GM23338 (cell line): ENCODE data around the gene GPD2. TPM values are rescaled to one million over a fixed set of nuclear protein-coding genes. Genes with fewer than 3 reads are reported as not detected.

Experiments used
- ATAC-seq: fragments of 200-7000 bp; cut with Tn5 transposase; 3 replicates; pipeline ENCODE4 v1.9.1; 2020
- DNase-seq: peaks from one replicate; pipeline ENCODE4 v3.0.0-alpha.2; 2015; ENCODE audit warnings: low spot score
- H2AFZ ChIP-seq: fragments of 200-600 bp; sonication (generic); 2 replicates; pipeline ENCODE4 v1.8.0; 2016; ENCODE audit warnings: antibody characterized with exemption, mild to moderate bottlenecking, moderate library complexity
- H3F3A ChIP-seq: fragments of 200-600 bp; sonication (generic); replicated peaks from 2 replicates; pipeline ENCODE4 v1.8.0; 2017; ENCODE audit warnings: antibody characterized with exemption, mixed run types, low read depth
- H3K27ac ChIP-seq: fragments of 200-600 bp; sonication (generic); 2 replicates; pipeline ENCODE4 v1.6.1; 2016; ENCODE audit warnings: low read depth
- H3K27me3 ChIP-seq: fragments of 200-600 bp; sonication (generic); 2 replicates; pipeline ENCODE4 v1.8.0; 2016; ENCODE audit warnings: mild to moderate bottlenecking, mixed run types, moderate library complexity; ENCODE audit not compliant: insufficient read depth
- H3K36me3 ChIP-seq: fragments of 200-600 bp; sonication (generic); 2 replicates; pipeline ENCODE4 v1.8.0; 2016; ENCODE audit warnings: mild to moderate bottlenecking; ENCODE audit not compliant: insufficient read depth
- H3K4me1 ChIP-seq: fragments of 200-600 bp; sonication (generic); 2 replicates; pipeline ENCODE4 v1.8.0; 2016; ENCODE audit warnings: mild to moderate bottlenecking, moderate library complexity; ENCODE audit not compliant: insufficient read depth
- H3K4me2 ChIP-seq: fragments of 200-600 bp; sonication (generic); 2 replicates; pipeline ENCODE4 v1.7.1; 2017; ENCODE audit warnings: mixed run types
- H3K4me3 ChIP-seq: fragments of 200-600 bp; sonication (generic); 2 replicates; pipeline ENCODE4 v1.6.1; 2016; ENCODE audit warnings: mixed run types
- H3K79me2 ChIP-seq: fragments of 200-600 bp; sonication (generic); replicated peaks from 2 replicates; pipeline ENCODE4 v1.8.0; 2017; ENCODE audit warnings: mild to moderate bottlenecking; ENCODE audit not compliant: insufficient read depth
- H3K9me2 ChIP-seq: fragments of 200-600 bp; sonication (generic); 2 replicates; pipeline ENCODE4 v1.8.0; 2017; ENCODE audit not compliant: insufficient read depth
- H4K20me1 ChIP-seq: fragments of 200-600 bp; sonication (generic); replicated peaks from 2 replicates; pipeline ENCODE4 v1.8.0; 2017; ENCODE audit warnings: mild to moderate bottlenecking; ENCODE audit not compliant: insufficient read depth
- H3K27ac Mint-ChIP-seq: 2 replicates; pipeline ENCODE4 v1.8.0; 2020; ENCODE audit warnings: inconsistent platforms, mild to moderate bottlenecking, moderate library complexity, mixed read lengths
- H3K27me3 Mint-ChIP-seq: 3 replicates; pipeline ENCODE4 v1.8.0; 2022; ENCODE audit warnings: low read depth, mild to moderate bottlenecking, moderate library complexity, mixed read lengths, inconsistent platforms; ENCODE audit not compliant: insufficient read depth, poor library complexity
- H3K36me3 Mint-ChIP-seq: 3 replicates; pipeline ENCODE4 v1.8.0; 2021; ENCODE audit warnings: low read depth, mild to moderate bottlenecking, inconsistent platforms, moderate library complexity, mixed read lengths
- H3K4me1 Mint-ChIP-seq: 3 replicates; pipeline ENCODE4 v1.8.0; 2020; ENCODE audit warnings: mild to moderate bottlenecking, inconsistent platforms, mixed read lengths
- H3K4me3 Mint-ChIP-seq: 3 replicates; pipeline ENCODE4 v1.8.0; 2021; ENCODE audit warnings: moderate library complexity, mild to moderate bottlenecking, inconsistent platforms, mixed read lengths
- H3K9me3 Mint-ChIP-seq: 3 replicates; pipeline ENCODE4 v1.8.0; 2020; ENCODE audit warnings: moderate library complexity, mild to moderate bottlenecking, inconsistent platforms, mixed read lengths
- CREB1 ChIP-seq: fragments of 250-450 bp; sonication (Bioruptor Pico); IDR thresholded peaks from 2 replicates; pipeline ENCODE4 v1.5.0; 2020; ENCODE audit warnings: low read depth, mild to moderate bottlenecking, moderate library complexity
- CTCF ChIP-seq, 2 experiments: fragments of 200-600 bp in 1 of 2; sonication (generic) in 1 of 2; conservative IDR thresholded peaks; 2 replicates each; pipeline versions ENCODE4 v1.5.1 to v1.6.1; 2016 to 2017; ENCODE audit warnings: antibody characterized with exemption in 2 of 2, low read depth in 2 of 2, mild to moderate bottlenecking in 2 of 2, moderate library complexity in 1 of 2
- ETS1 ChIP-seq: IDR thresholded peaks from 2 replicates; pipeline ENCODE4 v1.6.1; 2016; ENCODE audit warnings: antibody characterized with exemption
- EZH2 ChIP-seq: fragments of 200-600 bp; sonication (generic); IDR thresholded peaks from one replicate; pipeline ENCODE4 v1.8.0; 2017; ENCODE audit warnings: antibody characterized with exemption, mild to moderate bottlenecking, low read depth; ENCODE audit not compliant: unreplicated experiment
- EZH2phosphoT487 ChIP-seq: fragments of 200-600 bp; sonication (generic); IDR thresholded peaks from one replicate; pipeline ENCODE4 v1.8.1; 2018; ENCODE audit warnings: antibody characterized with exemption; ENCODE audit not compliant: unreplicated experiment
- JUNB ChIP-seq: IDR thresholded peaks from one replicate; pipeline ENCODE4 v1.6.1; 2016; ENCODE audit warnings: antibody characterized with exemption; ENCODE audit not compliant: unreplicated experiment
- NANOG ChIP-seq: IDR thresholded peaks from 2 replicates; pipeline ENCODE4 v1.6.1; 2016; ENCODE audit warnings: antibody characterized with exemption, borderline replicate concordance
- POLR2AphosphoS5 ChIP-seq: IDR thresholded peaks from 2 replicates; pipeline ENCODE4 v1.6.1; 2016; ENCODE audit warnings: antibody characterized with exemption, low read depth
- REST ChIP-seq: IDR thresholded peaks from one replicate; pipeline ENCODE4 v1.6.1; 2018; ENCODE audit warnings: antibody characterized with exemption; ENCODE audit not compliant: unreplicated experiment
- STAT1 ChIP-seq: IDR thresholded peaks from one replicate; pipeline ENCODE4 v1.6.1; 2016; ENCODE audit warnings: antibody characterized with exemption; ENCODE audit not compliant: unreplicated experiment
- ZNF114 ChIP-seq: fragments of 250-450 bp; sonication (Bioruptor Pico); IDR thresholded peaks from 2 replicates; pipeline ENCODE4 v1.5.0; 2020; ENCODE audit warnings: mild to moderate bottlenecking, moderate library complexity
- ZNF331 ChIP-seq: fragments of 250-450 bp; sonication (Bioruptor Pico); IDR thresholded peaks from 2 replicates; pipeline ENCODE4 v1.5.0; 2020; ENCODE audit warnings: low read depth, mild to moderate bottlenecking, moderate library complexity
- polyA plus RNA-seq: library from polyadenylated mRNA; unstranded; fragments of >200 nt; fragmentation: Nextera tagmentation; extraction: Ambion mirVana; gene quantifications from 2 replicates; pipeline ENCODE4 v1.2.1, GENCODE V29; 2016
- total RNA-seq: library from RNA; depleted of rRNA; stranded (reverse); fragments of >200 nt; shearing (Covaris generic); gene quantifications from 2 replicates; pipeline ENCODE4 v1.2.3, GENCODE V29; 2014

GPD2 gene
- total and polyA plus RNA-seq, 2 experiments from 2014 or later: 9.4 to 67.4 TPM

GRCh38 chr2:156540706-156541105 lies 104.5 kb downstream of the GPD2 start:
- Mint-ChIP-seq H3K27ac (no peak overlapping the region), H3K4me1 (peaks cover 14% of the 10 kb centered on the region), H3K36me3 (peaks cover 7% of the 10 kb centered on the region; the same call in 2 of the 3 replicates), H3K9me3 (peaks cover 2% of the 10 kb centered on the region; the same call in 1 of the 3 replicates), H3K27me3 (no peaks in the 10 kb centered on the region), H3K4me3 (no peak overlapping the region)
- no peaks in the 10 kb centered on the region for H3K36me3 ChIP-seq
- H3K79me2 ChIP-seq: no peaks in the 10 kb centered on the region
- no peaks in the 10 kb centered on the region for H3K27me3 ChIP-seq
- H3K9me2 ChIP-seq: no peaks in the 10 kb centered on the region
- no peaks in the 10 kb centered on the region for H3F3A ChIP-seq
- H3K4me1 ChIP-seq: peaks cover under 1% of the 10 kb centered on the region; the same call in 1 of the 2 replicates
- no peak overlapping the region for H3K27ac ChIP-seq
- DNase-seq (no peak), ATAC-seq (no peak)
- no peak overlapping the region for H3K4me2 ChIP-seq
- H2AFZ ChIP-seq: no peak overlapping the region
- TF ChIP-seq REST (no peak), ZNF114 (CRISPR knock-in tag) (no peak), EZH2 (no peak), ETS1 (no peak), NANOG (no peak), CTCF (conservative IDR thresholded peaks at IDR 0.05; ENCODE audit: low read depth in 2 of 2) (no peak), CREB1 (no peak), POLR2AphosphoS5 (no peak), EZH2phosphoT487 (no peak), JUNB (no peak)
- no peaks in the 10 kb centered on the region for H4K20me1 ChIP-seq
- no peak overlapping the region for H3K4me3 ChIP-seq

GRCh38 chr2:156541229-156541628 lies 105.0 kb downstream of the GPD2 start:
- no peak for ATAC-seq
- Histone ChIP-seq H3K36me3 (no peaks in the 10 kb centered on the region), H3K4me1 (peaks cover 6% of the 10 kb centered on the region; the same call in 1 of the 2 replicates), H3K9me2 (no peaks in the 10 kb centered on the region), H3K79me2 (no peaks in the 10 kb centered on the region), H3K27ac (no peak overlapping the region), H3K4me2 (no peak overlapping the region), H2AFZ (no peak overlapping the region), H3K4me3 (no peak overlapping the region), H4K20me1 (no peaks in the 10 kb centered on the region), H3K27me3 (no peaks in the 10 kb centered on the region), H3F3A (no peaks in the 10 kb centered on the region)
- Mint-ChIP-seq H3K4me3 (no peak overlapping the region), H3K27me3 (no peaks in the 10 kb centered on the region), H3K27ac (peak overlapping the region; percentile 45; the same call in 1 of the 2 replicates), H3K9me3 (peaks cover 2% of the 10 kb centered on the region; the same call in 1 of the 3 replicates), H3K4me1 (peaks cover 18% of the 10 kb centered on the region), H3K36me3 (peaks cover 7% of the 10 kb centered on the region; the same call in 2 of the 3 replicates)
- TF ChIP-seq EZH2phosphoT487 (no peak), NANOG (no peak), STAT1 (no peak), CTCF (conservative IDR thresholded peaks at IDR 0.05; ENCODE audit: low read depth in 2 of 2) (no peak), POLR2AphosphoS5 (no peak), ZNF331 (CRISPR knock-in tag) (no peak), ETS1 (no peak), CREB1 (no peak), ZNF114 (CRISPR knock-in tag) (no peak), EZH2 (no peak)
- no peak for DNase-seq
